Measurements from ENCODE around the gene ZNF765.
"Not testable (repeated sequence)": the region's sequence is repeated elsewhere in the genome, so short reads cannot be mapped to it uniquely, and the experiment has no call there.

ZNF765 gene

DNA sequence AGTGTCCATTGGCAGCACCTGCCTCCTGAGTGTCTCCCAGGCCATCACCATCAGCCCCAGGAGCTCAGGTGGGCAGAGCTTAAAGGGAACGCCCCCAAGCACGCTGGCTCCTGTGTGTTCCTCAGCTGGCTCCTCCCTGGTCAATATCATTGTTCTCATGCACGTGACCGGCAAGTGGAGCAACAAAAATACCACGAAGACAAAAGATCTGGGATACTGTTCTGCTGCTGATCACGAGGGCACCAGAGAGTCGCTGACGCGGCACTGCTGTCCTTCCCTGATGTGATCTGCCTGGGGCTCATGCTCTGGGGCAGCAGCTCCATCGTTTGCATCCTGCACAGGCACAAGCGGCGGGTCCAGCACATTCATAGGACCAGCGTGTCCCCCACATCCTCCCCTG lies 28.1 kb downstream of the ZNF765 start:
- DNase-seq, result not testable (repeated sequence)

DNA sequence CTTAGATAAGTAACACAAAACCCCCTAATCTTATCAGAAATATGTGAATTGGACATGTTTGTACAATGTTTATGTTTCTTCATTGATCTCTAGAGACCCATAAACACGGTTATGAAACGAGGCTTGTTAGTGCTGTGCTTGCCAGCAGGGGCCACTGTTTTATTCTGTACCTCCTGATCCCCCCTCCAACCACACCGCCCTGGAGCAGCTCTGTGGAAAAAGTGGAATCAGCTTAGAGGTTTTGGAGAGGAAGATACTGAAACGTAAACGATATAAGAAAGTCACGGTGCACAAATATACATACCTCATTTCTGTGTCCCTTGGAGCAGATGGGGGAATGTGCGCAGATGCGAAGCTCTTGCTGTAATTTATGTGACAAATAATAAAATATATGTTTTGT lies 28.7 kb downstream of the ZNF765 start:
- DNase-seq, result not testable (repeated sequence)

DNA sequence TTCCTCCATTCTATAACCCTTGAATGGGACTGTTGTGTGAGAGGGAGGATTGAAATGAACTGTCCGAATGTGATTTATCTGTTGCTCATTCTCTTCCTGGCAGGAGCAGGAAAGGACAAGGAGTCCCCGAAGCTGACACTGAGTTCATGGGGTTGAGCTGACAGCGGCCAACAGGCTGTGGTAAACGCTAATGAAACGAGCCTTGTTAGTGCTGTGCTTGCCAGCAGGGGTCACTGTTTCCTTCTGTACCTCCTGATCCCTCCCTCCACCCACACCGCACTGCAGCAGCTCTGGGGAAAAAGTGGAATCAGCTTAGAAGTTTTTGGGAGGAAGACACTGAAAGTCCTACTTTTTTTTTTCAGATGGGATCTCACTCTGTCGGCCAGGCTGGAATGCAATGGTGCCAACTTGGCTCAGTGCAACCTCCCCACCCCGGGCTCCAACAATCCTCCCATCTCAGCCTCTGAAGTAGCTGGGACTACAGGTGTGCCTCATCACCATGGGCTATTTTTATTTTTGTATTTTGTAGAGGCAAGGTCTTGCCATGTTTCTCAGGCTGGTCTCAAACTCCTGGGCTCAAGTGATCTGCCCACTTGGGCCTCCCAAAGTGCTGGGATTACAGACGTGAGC lies 30.1 kb downstream of the ZNF765 start:
- DNase-seq, result peak; percentile 70

DNA sequence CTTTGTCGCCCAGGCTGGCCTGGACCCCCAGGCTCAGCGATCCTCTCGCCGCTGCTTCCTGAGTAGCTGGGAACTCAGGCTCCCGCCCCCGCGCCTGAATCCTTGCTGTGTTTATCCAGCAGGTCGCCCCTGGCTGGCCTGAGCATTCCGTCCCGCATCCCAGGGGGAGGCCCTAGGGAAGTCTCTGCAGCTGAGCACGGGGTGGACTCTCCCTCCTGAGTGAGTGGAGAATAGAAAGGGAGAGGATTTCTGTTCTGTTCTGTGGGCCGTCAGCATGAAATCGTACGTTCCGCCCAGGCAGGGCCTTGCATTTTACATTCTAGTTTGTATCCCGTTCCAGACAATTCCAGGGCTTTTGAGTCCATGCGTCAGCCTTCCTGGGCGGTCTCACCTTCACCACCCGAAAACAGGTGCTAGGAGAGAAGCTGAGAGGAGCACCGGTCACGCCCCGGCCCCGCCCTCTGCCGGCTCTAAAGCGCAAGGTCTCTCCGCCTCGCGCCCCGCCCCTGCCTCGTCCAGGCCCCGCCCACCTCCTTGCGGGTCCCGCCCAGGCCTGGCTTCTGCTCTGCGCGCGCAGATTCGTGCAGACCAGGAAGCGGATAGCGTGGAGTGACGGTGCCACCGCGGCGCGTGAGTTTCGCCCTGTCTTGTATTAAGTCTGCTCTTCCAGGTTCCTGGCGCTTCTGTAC lies 36.6 kb downstream of the ZNF765 start, which contains the start of gene ZNF761:
TSS of gene ZNF761 (plus strand) at position 586 of the 689 bp plus-strand sequence. CDS start 15,285 bp downstream, outside the sequence.
- DNase-seq, result peak; percentile 99

DNA sequence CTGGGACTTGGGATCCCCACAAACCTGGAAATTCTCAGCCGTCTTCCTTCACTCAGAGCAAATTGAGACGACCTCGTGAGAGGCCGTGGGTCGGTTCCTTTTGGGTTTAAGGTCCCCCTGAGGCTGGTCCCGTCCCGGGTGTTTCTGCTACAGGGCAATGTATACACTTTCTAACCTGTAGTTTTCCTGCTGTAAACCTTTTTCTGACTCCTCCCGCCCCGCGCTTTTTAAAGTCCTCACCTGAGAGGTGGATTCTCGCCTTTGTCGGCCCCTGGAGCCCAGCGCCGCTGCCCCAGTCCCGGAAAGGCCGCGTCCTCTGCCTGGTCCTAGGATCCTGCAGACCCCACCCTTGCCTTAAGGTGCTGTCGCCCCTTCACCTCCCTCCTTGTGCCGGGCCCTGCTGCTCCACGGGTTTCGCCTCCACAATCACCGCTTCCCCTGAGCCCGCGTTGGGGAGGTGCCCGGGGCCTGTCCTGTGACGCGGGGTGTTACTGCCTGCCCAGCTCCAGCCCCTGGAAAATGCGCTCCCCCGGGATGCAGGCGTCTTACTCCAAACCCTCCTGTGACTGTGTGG lies 37.2 kb downstream of the ZNF765 start:
- DNase-seq, result peak; percentile 19

DNA sequence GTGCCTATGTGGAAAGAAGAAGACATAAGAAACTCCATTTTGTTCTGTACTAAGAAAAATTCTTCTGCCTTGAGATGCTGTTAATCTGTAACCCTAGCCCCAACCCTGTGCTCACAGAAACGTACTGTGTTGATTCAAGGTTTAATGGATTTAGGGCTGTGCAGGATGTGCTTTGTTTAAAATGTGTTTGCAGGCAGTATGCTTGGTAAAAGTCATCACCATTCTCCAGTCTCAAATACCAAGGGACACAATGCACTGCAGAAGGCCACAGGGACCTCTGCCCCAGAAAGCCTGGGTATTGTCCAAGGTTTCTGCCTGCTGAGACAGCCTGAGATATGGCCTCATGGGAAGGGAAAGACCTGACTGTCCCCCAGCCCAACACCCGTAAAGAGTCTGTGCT lies 48.9 kb downstream of the ZNF765 start:
- not testable (repeated sequence) for DNase-seq

DNA sequence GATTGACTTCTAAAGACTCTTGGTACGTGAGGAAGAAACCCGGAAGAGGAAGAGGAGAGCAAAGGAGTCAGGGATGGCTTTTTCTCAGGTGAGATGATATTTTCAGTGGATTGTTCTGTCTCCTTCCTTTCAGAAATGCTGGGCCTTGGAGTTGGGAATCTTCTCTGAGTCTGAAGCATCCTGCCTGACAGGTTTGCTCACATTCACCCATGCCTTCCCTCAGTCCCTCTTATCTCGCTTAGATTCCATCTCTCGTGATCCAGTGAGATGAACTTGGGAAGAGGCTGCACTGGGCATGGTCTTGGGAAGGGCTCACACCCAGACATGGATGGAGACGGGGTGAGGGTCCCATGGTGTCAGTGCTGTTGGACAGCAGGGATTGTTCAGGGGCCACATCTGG lies 52.2 kb downstream of the ZNF765 start:
- DNase-seq, result not testable (repeated sequence)

DNA sequence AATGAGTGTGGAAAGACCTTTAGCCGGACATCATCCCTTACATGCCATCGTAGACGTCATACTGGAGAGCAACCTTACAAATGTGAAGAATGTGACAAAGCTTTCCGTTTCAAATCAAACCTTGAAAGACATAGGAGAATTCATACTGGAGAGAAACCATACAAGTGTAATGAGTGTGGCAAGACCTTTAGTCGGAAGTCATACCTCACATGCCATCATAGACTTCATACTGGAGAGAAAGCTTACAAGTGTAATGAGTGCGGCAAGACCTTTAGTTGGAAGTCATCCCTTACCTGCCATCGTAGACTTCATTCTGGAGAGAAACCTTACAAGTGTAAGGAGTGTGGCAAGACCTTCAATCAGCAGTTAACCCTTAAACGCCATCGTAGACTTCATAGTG lies 60.9 kb downstream of the ZNF765 start:
- no peak for DNase-seq

DNA sequence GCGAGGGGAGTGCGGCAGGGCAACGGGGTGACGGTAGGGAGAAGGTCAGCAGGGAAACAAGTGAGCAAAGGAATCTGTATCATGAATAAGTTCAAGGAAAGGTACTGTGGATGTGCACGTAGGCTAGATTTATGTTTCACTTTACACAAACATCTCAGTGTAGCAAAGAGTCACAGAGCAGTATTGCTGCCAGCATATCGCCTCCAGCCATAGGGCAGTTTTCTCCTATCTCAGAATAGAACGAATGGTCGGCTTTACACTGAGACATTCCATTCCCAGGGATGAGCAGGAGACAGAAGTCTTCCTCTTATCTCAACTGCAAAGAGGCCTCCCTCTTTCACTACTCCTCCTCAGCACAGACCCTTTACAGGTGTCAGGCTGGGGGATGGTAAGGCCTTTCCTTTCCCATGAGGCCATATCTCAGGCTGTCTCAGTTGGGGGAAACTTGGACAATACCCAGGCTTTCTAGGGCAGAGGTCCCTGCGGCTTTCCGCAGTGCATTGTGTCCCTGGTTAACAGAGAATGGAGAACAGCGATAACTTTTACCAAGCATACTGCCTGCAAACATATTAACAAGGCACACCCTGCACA lies 65.3 kb downstream of the ZNF765 start:
- not testable (repeated sequence) for DNase-seq

DNA sequence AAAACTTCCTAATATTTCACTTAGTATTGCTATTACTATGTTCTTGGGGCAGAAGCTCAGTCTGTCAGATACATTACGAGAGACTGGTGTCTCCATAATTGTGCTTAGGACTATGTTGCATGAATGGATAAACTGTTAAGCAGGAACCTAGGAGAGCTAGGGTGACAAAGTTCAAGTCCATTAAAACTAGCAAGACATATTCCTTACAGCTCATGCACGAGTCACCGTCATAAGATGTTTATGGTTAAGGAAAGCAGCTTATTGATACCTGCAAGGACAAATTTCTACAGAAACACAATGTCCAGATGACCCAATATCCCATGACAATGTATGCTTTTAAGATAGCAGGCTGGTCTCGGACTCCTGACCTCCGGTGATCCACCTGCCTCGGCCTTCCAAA lies 66.9 kb downstream of the ZNF765 start:
- DNase-seq, result no peak

DNA sequence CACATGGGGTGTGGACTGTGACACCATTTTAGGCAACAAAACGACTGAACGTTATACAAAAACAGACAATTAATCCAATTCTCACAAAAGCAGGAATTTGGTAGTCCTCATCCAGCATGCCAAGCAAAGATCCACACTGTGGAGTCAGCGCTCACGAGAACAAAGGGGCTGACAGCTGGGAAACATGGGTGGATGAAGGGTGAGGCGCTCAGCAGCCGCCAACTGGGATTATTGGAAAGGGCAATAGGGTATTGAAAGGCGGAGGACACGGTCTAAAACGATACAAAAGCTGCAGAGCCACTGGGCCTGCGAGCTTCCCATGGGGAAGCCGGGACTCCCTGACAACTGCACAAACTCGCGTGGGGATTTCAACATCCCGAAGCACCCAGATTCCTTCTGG lies 67.9 kb downstream of the ZNF765 start:
- DNase-seq, result no peak

DNA sequence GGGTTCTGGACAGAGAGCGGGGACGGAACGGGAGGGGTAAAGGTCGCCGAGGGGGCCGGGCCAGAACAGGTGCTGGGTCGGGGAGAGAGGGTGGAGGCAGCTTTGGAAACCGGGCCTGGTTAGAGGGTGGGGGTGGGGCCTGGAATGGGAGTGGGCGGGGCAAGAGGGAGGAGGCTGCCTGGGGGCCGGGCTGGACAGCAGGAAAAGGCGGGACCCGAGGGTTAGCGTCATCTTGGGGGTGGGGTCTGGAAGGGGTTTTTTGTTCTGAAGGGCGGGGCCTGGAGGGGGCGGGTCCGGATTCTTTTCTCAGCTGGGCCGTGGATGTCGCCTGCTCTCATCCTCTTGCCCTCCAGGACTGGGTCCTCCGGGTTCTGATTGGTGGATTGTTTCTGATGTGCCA lies 68.3 kb downstream of the ZNF765 start:
- DNase-seq, result no peak

DNA sequence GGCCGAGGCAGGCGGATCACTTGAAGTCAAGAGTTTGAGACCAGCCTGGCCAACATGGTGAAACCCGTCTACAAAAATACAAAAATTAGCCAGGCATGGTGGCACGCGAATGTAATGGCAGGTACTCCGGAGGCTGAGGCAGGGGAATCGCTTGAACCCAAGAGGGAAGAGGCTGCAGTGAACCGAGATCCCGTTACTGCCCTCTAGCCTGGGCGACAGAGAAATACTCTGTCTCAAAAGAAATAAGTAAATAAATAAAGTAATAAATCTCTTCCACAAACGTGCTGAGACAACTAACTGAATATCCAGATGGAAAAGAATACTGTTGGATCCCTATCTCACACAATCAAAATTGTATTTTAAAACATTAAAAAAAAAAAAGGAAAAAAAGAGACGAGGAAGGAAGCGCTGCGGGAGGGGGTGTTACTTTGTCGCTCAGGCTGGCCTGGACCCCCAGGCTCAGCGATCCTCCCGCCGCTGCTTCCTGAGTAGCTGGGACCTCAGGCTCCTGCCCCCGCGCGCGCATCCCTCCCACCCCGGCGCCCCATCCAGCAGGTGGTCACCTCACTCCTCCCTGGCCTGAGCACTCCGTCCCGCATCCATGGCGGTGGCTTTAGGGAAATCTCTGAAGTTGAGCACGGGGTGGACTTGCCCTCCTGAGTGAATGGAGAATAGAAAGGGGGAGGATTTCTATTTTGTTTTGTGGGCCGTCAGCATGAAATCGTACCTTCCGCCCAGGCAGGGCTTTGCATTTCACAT lies 72.0 kb downstream of the ZNF765 start:
- peak; percentile 21 for DNase-seq

DNA sequence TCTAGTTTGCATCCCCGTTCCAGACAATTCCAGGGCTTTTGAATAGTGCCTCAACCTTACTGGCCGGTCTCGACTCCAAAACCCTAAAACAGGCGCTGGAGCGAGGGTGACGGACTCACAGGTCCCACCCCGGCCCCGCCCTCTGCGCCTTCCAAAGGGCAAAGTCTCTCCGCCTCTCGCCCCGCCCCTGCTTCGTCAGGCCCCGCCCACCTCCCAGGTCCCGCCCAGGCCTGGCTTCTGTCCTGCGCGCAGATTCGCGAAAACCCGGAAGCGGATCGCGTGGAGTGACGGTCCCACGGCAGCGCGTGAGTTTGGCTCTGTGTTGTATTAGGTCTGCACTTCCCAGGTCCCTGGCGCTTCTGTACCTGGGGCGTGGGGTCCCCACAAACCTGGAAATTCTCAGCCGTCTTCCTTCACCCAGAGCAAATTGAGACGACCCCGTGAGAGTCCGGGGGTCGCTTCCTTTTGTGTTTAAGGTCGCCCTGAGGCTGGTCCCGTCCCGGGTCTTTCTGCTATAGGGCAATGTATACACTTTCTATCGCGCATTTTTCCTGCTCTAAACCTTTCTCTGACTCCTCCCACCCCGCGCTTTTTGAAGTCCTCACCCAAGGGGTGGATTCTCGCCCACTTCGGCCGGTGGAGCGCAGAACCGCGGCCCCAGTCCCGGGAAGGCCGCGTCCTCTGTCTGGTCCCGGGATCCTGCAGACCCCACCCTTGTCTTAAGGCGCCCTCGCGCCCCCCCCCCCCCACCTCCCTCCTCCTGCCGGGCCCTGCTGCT lies 72.7 kb downstream of the ZNF765 start, which contains the start of gene ZNF813:
TSS of gene ZNF813 (plus strand) at position 249 of the 778 bp plus-strand sequence. CDS start 16,090 bp downstream, outside the sequence.
- DNase-seq, result peak; percentile 98

DNA sequence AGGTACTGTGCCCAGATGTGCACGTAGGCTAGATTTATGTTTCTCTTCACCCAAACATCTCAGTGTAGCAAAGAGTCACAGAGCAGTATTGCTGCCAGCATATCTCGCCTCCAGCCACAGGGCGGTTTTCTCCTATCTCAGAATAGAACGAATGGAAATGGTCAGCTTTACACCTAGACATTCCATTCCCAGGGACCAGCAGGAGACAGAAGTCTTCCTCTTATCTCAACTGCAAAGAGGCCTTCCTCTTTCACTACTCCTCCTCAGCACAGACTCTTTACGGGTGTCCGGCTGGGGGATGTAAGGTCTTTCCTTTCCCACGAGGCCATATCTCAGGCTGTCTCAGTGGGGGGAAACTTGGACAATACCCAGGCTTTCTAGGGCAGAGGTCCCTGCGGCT lies 73.7 kb downstream of the ZNF765 start:
- DNase-seq, result not testable (repeated sequence)

DNA sequence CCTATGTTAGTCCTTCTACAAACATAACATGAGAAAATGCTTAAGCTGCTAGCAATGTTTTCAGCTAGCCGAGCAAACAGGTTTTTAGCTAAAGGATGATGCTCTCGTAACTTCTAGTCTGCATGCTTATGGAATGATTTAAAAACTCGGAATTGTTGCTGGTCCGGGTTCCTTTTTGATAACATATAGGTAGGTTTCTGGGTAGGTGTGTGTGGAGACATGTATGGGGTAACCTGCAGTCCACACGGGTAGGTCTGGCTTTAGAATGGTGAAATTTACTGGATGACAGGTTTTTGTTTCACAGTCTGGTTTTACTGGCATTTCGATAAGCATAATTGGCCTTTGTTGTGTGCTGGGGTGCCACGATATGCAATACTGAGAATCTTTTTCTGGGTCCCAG lies 77.0 kb downstream of the ZNF765 start:
- no peak for DNase-seq

DNA sequence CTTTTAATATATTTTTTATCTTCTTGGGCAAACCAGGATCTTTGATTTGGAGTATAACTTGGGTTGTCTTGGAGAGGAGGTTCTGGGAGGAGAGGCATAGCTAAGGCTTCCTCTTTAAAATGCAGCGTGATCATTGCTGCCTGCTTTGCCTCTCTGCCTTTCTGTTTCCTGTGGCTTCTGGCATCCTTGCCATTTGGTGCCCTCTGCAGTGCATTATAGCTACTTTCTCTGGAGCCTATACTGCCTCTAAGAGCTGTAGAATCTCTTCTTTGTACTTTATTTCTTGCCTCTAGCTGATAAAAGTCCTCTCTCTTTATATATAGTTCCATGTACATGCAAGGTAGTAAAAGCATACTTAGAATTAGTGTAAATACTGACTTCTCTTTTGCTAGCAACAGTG lies 79.9 kb downstream of the ZNF765 start:
- not testable (repeated sequence) for DNase-seq

DNA sequence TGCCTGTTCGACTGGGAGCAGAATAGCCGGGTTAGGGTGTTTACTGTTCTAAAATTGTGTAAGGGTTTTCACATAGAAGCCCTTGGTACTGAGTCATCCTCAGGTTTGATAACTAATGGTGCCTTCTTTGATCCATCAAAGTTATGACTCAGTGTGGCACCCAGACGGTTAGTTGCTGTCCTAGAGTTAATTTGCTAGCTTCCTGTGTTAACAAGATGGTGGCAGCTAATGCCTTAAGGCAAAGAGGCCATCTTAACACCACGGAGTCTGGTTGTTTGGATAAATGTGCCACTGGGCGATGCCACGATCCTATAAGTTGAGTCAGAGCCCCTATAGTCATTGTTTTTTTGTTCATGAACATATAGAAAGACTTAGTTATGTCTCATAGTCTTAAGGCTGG lies 80.5 kb downstream of the ZNF765 start:
- not testable (repeated sequence) for DNase-seq
